ENCODE results near the gene TNFRSF12A.

Gene TNFRSF12A

GRCh38 chr16:3004781-3005284 is 15.3 kb upstream of the TNFRSF12A start:
- Histone ChIP-seq H3K27me3 (ENCODE audit: control insufficient read depth, insufficient read depth, low read length) (no peaks in the 10 kb centered on the region), H3K4me3 (ENCODE audit: low read depth, low read length) (peak overlapping the region; percentile 64), H3K36me3 (ENCODE audit: control insufficient read depth, insufficient read depth, low read length) (no peaks in the 10 kb centered on the region), H3K9ac (ENCODE audit: low read depth, low read length) (peak overlapping the region; percentile 65), H3K4me1 (ENCODE audit: control insufficient read depth, insufficient read depth, low read length) (peaks cover 25% of the 10 kb centered on the region), H3K9me3 (ENCODE audit: control insufficient read depth, insufficient read depth, low read length) (no peaks in the 10 kb centered on the region)

- no peaks in the 10 kb centered on the region for H3K36me3 ChIP-seq (ENCODE audit: control insufficient read depth, insufficient read depth, low read length)
- peaks cover 30% of the 10 kb centered on the region for H3K4me1 ChIP-seq (ENCODE audit: control insufficient read depth, insufficient read depth, low read length)
- peaks cover 5% of the 10 kb centered on the region for H3K27me3 ChIP-seq (ENCODE audit: control insufficient read depth, insufficient read depth, low read length)
- H3K9me3 ChIP-seq (ENCODE audit: control insufficient read depth, insufficient read depth, low read length) = no peaks in the 10 kb centered on the region
- H3K9ac ChIP-seq (ENCODE audit: low read depth, low read length) = peak overlapping the region; percentile 95
- H3K4me3 ChIP-seq (ENCODE audit: low read depth, low read length) = peak overlapping the region; percentile 66
Observed at GRCh38 chr16:3007059-3007956, 12.9 kb upstream of the TNFRSF12A start.

GRCh38 chr16:3007957-3008689 is 12.0 kb upstream of the TNFRSF12A start:
- Histone ChIP-seq H3K27me3 (ENCODE audit: control insufficient read depth, insufficient read depth, low read length) (peaks cover 5% of the 10 kb centered on the region), H3K36me3 (ENCODE audit: control insufficient read depth, insufficient read depth, low read length) (no peaks in the 10 kb centered on the region), H3K4me1 (ENCODE audit: control insufficient read depth, insufficient read depth, low read length) (peaks cover 33% of the 10 kb centered on the region), H3K9ac (ENCODE audit: low read depth, low read length) (peak overlapping the region; percentile 95), H3K4me3 (ENCODE audit: low read depth, low read length) (peak overlapping the region; percentile 66), H3K9me3 (ENCODE audit: control insufficient read depth, insufficient read depth, low read length) (no peaks in the 10 kb centered on the region)

GRCh38 chr16:3008690-3009037 is 11.5 kb upstream of the TNFRSF12A start:
- Histone ChIP-seq H3K4me3 (ENCODE audit: low read depth, low read length) (peak overlapping the region; percentile 50), H3K4me1 (ENCODE audit: control insufficient read depth, insufficient read depth, low read length) (peaks cover 37% of the 10 kb centered on the region), H3K36me3 (ENCODE audit: control insufficient read depth, insufficient read depth, low read length) (no peaks in the 10 kb centered on the region), H3K9ac (ENCODE audit: low read depth, low read length) (peak overlapping the region; percentile 50), H3K9me3 (ENCODE audit: control insufficient read depth, insufficient read depth, low read length) (no peaks in the 10 kb centered on the region), H3K27me3 (ENCODE audit: control insufficient read depth, insufficient read depth, low read length) (peaks cover 5% of the 10 kb centered on the region)

DNA sequence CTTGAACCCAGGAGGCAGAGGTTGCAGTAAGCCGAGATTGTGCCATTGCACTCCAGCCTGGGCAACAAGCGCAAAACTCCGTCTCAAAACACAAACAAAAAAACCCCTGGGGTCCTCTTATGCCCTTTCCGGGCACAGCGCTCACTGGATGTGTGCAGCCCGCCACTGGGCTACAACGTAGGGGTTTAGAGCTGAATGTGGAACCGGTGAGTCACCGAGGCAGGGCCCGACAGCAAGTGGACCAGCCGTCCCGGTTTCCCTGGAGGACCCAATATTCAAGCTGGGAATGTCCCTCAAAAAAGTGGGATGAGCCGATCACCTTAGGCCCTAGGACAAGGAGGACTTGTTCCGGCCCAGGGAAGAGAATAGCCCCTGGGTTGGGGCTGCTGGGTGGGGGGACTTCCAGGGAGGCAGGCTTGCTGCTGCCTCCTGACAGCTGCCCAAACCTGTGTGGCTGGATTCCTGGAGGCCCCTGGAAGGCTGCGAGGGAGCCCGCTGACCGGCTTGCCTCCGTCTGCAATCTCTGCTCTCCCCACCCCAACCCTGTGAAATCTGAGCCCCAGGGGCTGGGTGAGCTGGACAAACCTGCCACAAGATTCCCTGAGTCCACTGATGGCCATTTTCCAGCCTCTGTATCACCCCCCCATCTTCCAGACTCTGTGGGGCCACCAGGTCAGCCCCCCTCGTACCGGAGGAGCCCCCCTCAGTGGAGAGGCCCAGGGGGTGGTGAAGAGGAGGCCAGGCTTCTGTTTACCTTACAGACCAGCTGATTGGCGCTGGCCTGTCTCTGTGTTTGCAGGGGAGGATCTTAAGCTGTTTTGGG is 10.4 kb upstream of the TNFRSF12A start:
- H3K27me3 ChIP-seq (ENCODE audit: control insufficient read depth, insufficient read depth, low read length) = peaks cover 5% of the 10 kb centered on the region
- peaks cover 42% of the 10 kb centered on the region for H3K4me1 ChIP-seq (ENCODE audit: control insufficient read depth, insufficient read depth, low read length)
- H3K9me3 ChIP-seq (ENCODE audit: control insufficient read depth, insufficient read depth, low read length) = no peaks in the 10 kb centered on the region
- peaks cover 5% of the 10 kb centered on the region for H3K36me3 ChIP-seq (ENCODE audit: control insufficient read depth, insufficient read depth, low read length)
- H3K9ac ChIP-seq (ENCODE audit: low read depth, low read length) = peak overlapping the region; percentile 60
- peak overlapping the region; percentile 58 for H3K4me3 ChIP-seq (ENCODE audit: low read depth, low read length)

DNA sequence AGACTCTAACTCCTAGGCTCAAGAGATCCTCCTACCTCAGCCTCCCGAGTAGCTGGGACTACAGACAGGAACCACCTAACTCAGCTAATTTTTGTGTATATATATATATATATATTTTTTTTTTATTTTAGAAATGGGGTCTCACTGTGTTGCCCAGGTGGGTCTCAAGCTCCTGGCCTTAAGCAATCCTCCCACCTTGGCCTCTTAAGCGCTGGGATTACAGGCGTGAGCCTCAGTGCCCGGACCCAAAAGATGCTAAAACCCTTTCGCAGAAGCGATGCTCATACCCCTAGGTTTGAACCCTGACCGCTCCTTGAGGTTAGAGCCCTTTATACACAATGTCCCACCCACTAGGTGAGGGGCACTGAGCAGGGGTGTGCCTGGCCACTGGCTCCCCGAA is 9.7 kb upstream of the TNFRSF12A start:
- Histone ChIP-seq H3K4me1 (ENCODE audit: control insufficient read depth, insufficient read depth, low read length) (peaks cover 42% of the 10 kb centered on the region), H3K9ac (ENCODE audit: low read depth, low read length) (no peak overlapping the region)

DNA sequence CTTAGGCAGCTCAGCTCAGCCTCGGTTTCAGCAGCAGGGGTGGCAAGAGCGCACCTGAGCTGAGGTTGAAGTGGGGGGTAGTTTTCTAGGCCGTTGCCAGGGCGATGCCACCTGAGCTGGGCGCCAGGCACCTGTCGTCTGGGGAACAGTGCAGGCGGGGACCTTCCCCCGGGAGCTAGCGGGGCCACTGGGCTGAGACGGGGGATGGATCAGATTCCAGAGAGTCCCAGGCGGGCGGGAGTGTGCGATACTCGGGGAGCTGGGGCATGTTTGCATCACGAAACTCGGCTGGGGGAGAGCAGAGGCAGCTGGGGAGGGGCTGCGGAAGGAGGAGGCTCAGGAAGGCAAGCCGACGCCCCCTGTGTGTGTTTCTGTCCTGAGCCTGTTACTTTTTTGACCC is 7.9 kb upstream of the TNFRSF12A start:
- Histone ChIP-seq H3K36me3 (ENCODE audit: control insufficient read depth, insufficient read depth, low read length) (peaks cover 20% of the 10 kb centered on the region), H3K9me3 (ENCODE audit: control insufficient read depth, insufficient read depth, low read length) (no peaks in the 10 kb centered on the region), H3K4me3 (ENCODE audit: low read depth, low read length) (peak overlapping the region; percentile 38), H3K9ac (ENCODE audit: low read depth, low read length) (no peak overlapping the region), H3K4me1 (ENCODE audit: control insufficient read depth, insufficient read depth, low read length) (peaks cover 35% of the 10 kb centered on the region), H3K27me3 (ENCODE audit: control insufficient read depth, insufficient read depth, low read length) (peaks cover 5% of the 10 kb centered on the region)

More for the DNA sequence above, 9.7 kb upstream of the TNFRSF12A start:
- H3K4me3 ChIP-seq (ENCODE audit: low read depth, low read length) = peak overlapping the region; percentile 36
- H3K9me3 ChIP-seq (ENCODE audit: control insufficient read depth, insufficient read depth, low read length) = no peaks in the 10 kb centered on the region
- H3K36me3 ChIP-seq (ENCODE audit: control insufficient read depth, insufficient read depth, low read length) = peaks cover 12% of the 10 kb centered on the region
- peaks cover 5% of the 10 kb centered on the region for H3K27me3 ChIP-seq (ENCODE audit: control insufficient read depth, insufficient read depth, low read length)

- H3K36me3 ChIP-seq (ENCODE audit: control insufficient read depth, insufficient read depth, low read length) = peaks cover 20% of the 10 kb centered on the region
- H3K4me3 ChIP-seq (ENCODE audit: low read depth, low read length) = peak within 1 kb of the TSS; percentile 38
- H3K27me3 ChIP-seq (ENCODE audit: control insufficient read depth, insufficient read depth, low read length) = peaks cover 5% of the 10 kb centered on the region
- H3K9ac ChIP-seq (ENCODE audit: low read depth, low read length) = peak within 1 kb of the TSS; percentile 16
- no peaks in the 10 kb centered on the region for H3K9me3 ChIP-seq (ENCODE audit: control insufficient read depth, insufficient read depth, low read length)
- peaks cover 28% of the 10 kb centered on the region for H3K4me1 ChIP-seq (ENCODE audit: control insufficient read depth, insufficient read depth, low read length)
Observed at GRCh38 chr16:3012828-3013420, 7.2 kb upstream of the TNFRSF12A start, which contains the start of gene CLDN9. Gene CLDN9 (plus strand): TSS chr16:3012923. CDS start chr16:3013363, 440 bp downstream.

- Histone ChIP-seq H3K36me3 (ENCODE audit: control insufficient read depth, insufficient read depth, low read length) (peaks cover 20% of the 10 kb centered on the region), H3K4me1 (ENCODE audit: control insufficient read depth, insufficient read depth, low read length) (peaks cover 28% of the 10 kb centered on the region), H3K9ac (ENCODE audit: low read depth, low read length) (no peak overlapping the region), H3K9me3 (ENCODE audit: control insufficient read depth, insufficient read depth, low read length) (no peaks in the 10 kb centered on the region), H3K27me3 (ENCODE audit: control insufficient read depth, insufficient read depth, low read length) (peaks cover 5% of the 10 kb centered on the region), H3K4me3 (ENCODE audit: low read depth, low read length) (peak overlapping the region; percentile 38)
Observed at GRCh38 chr16:3013491-3013951, 6.6 kb upstream of the TNFRSF12A start.

- no peak overlapping the region for H3K9ac ChIP-seq (ENCODE audit: low read depth, low read length)
- peak overlapping the region; percentile 38 for H3K4me3 ChIP-seq (ENCODE audit: low read depth, low read length)
Observed at GRCh38 chr16:3013998-3014690, 6.0 kb upstream of the TNFRSF12A start.

More at GRCh38 chr16:3013998-3014690, 6.0 kb upstream of the TNFRSF12A start:
- Histone ChIP-seq H3K27me3 (ENCODE audit: control insufficient read depth, insufficient read depth, low read length) (peaks cover 5% of the 10 kb centered on the region), H3K4me1 (ENCODE audit: control insufficient read depth, insufficient read depth, low read length) (peaks cover 25% of the 10 kb centered on the region), H3K9me3 (ENCODE audit: control insufficient read depth, insufficient read depth, low read length) (no peaks in the 10 kb centered on the region), H3K36me3 (ENCODE audit: control insufficient read depth, insufficient read depth, low read length) (peaks cover 20% of the 10 kb centered on the region)
